ENCODE measurements around the gene MAP3K5.
"Not testable (repeated sequence)": the region's sequence is repeated elsewhere in the genome, so short reads cannot be mapped to it uniquely, and the experiment has no call there.

MAP3K5 gene

GRCh38 chr6:136612666-136613389 lies 179.4 kb downstream of the MAP3K5 start:
- DNase-seq (ENCODE audit: extremely low read depth in 1 of 2, low read depth in 1 of 2): no peak

GRCh38 chr6:136611746-136612145 lies 180.5 kb downstream of the MAP3K5 start:
- DNase-seq (ENCODE audit: extremely low read depth in 1 of 2, low read depth in 1 of 2): no peak

- DNase-seq (ENCODE audit: extremely low read depth in 1 of 2, low read depth in 1 of 2): no peak
These were observed 181.1 kb downstream of the MAP3K5 start for GRCh38 chr6:136611133-136611532.

GRCh38 chr6:136609873-136610706 lies 182.2 kb downstream of the MAP3K5 start:
- no peak for DNase-seq (ENCODE audit: extremely low read depth in 1 of 2, low read depth in 1 of 2)

GRCh38 chr6:136608991-136609390 lies 183.3 kb downstream of the MAP3K5 start:
- no peak for DNase-seq (ENCODE audit: extremely low read depth in 1 of 2, low read depth in 1 of 2)

- peak; percentile 40 to 57 for DNase-seq (ENCODE audit: extremely low read depth in 1 of 2, low read depth in 1 of 2)
These were observed 184.1 kb downstream of the MAP3K5 start for GRCh38 chr6:136607932-136608772.

GRCh38 chr6:136607204-136607931 lies 184.9 kb downstream of the MAP3K5 start:
- DNase-seq (ENCODE audit: extremely low read depth in 1 of 2, low read depth in 1 of 2): no peak

- no peak for DNase-seq (ENCODE audit: extremely low read depth in 1 of 2, low read depth in 1 of 2)
These were observed 187.3 kb downstream of the MAP3K5 start for GRCh38 chr6:136604928-136605510.

- no peak for DNase-seq (ENCODE audit: extremely low read depth in 1 of 2, low read depth in 1 of 2)
These were observed 187.9 kb downstream of the MAP3K5 start for GRCh38 chr6:136604328-136604825.

- DNase-seq (ENCODE audit: extremely low read depth in 1 of 2, low read depth in 1 of 2): no peak
These were observed 191.5 kb downstream of the MAP3K5 start for GRCh38 chr6:136600818-136601217.

GRCh38 chr6:136599329-136600011 lies 192.8 kb downstream of the MAP3K5 start:
- DNase-seq (ENCODE audit: extremely low read depth in 1 of 2, low read depth in 1 of 2): no peak

- DNase-seq (ENCODE audit: extremely low read depth in 1 of 2, low read depth in 1 of 2): no peak
These were observed 194.2 kb downstream of the MAP3K5 start for GRCh38 chr6:136598048-136598447.

- DNase-seq (ENCODE audit: extremely low read depth in 1 of 2, low read depth in 1 of 2): no peak
These were observed 197.6 kb downstream of the MAP3K5 start for GRCh38 chr6:136594671-136595070.

- no peak for DNase-seq (ENCODE audit: extremely low read depth in 1 of 2, low read depth in 1 of 2)
These were observed 198.4 kb downstream of the MAP3K5 start for GRCh38 chr6:136593748-136594490.

- no peak for DNase-seq (ENCODE audit: extremely low read depth in 1 of 2, low read depth in 1 of 2)
These were observed 199.2 kb downstream of the MAP3K5 start for GRCh38 chr6:136592930-136593673.

- no peak for DNase-seq (ENCODE audit: extremely low read depth in 1 of 2, low read depth in 1 of 2)
These were observed 200.7 kb downstream of the MAP3K5 start for GRCh38 chr6:136591617-136592016.

- not testable (repeated sequence) for DNase-seq (ENCODE audit: extremely low read depth in 1 of 2, low read depth in 1 of 2)
These were observed 201.4 kb downstream of the MAP3K5 start for GRCh38 chr6:136590846-136591245.

GRCh38 chr6:136587527-136587926 lies 204.8 kb downstream of the MAP3K5 start:
- no peak for DNase-seq (ENCODE audit: extremely low read depth in 1 of 2, low read depth in 1 of 2)

All from activated CD8-positive, alpha-beta memory T cell treated with anti-CD3 and anti-CD28 coated beads for 1 hour (primary cell).